Measurements from ENCODE around the gene SMG6.
A peak's percentile ranks its signal among the peaks of the same experiment; 100 is the strongest.
"Not testable (repeated sequence)": the region's sequence is repeated elsewhere in the genome, so short reads cannot be mapped to it uniquely, and the experiment has no call there.

The SMG6 gene

GRCh38 chr17:2202996-2203575 is 100.5 kb downstream of the SMG6 start:
- DNase-seq (ENCODE audit: low read depth): no peak

GRCh38 chr17:2202302-2202995 is 101.1 kb downstream of the SMG6 start:
- no peak for DNase-seq (ENCODE audit: low read depth)

GRCh38 chr17:2199386-2199785 is 104.2 kb downstream of the SMG6 start:
- DNase-seq (ENCODE audit: low read depth): not testable (repeated sequence)

- no peak for DNase-seq (ENCODE audit: low read depth)
Observed at GRCh38 chr17:2198927-2199326, 104.7 kb downstream of the SMG6 start.

- DNase-seq (ENCODE audit: low read depth): no peak
Observed at GRCh38 chr17:2197271-2197670, 106.3 kb downstream of the SMG6 start.

GRCh38 chr17:2195729-2196128 is 107.9 kb downstream of the SMG6 start:
- DNase-seq (ENCODE audit: low read depth): peak; percentile 66

- no peak for DNase-seq (ENCODE audit: low read depth)
Observed at GRCh38 chr17:2194889-2195335, 108.7 kb downstream of the SMG6 start.

- peak; percentile 56 for DNase-seq (ENCODE audit: low read depth)
Observed at GRCh38 chr17:2192367-2193057, 111.1 kb downstream of the SMG6 start.

- DNase-seq (ENCODE audit: low read depth): no peak
Observed at GRCh38 chr17:2191785-2192184, 111.8 kb downstream of the SMG6 start.

GRCh38 chr17:2191227-2191626 is 112.4 kb downstream of the SMG6 start:
- no peak for DNase-seq (ENCODE audit: low read depth)

- no peak for DNase-seq (ENCODE audit: low read depth)
Observed at GRCh38 chr17:2190014-2190413, 113.6 kb downstream of the SMG6 start.

- DNase-seq (ENCODE audit: low read depth): no peak
Observed at GRCh38 chr17:2188971-2189630, 114.5 kb downstream of the SMG6 start.

GRCh38 chr17:2187758-2188157 is 115.8 kb downstream of the SMG6 start:
- DNase-seq (ENCODE audit: low read depth): no peak

GRCh38 chr17:2186937-2187336 is 116.6 kb downstream of the SMG6 start:
- DNase-seq (ENCODE audit: low read depth): no peak

- no peak for DNase-seq (ENCODE audit: low read depth)
Observed at GRCh38 chr17:2184993-2185931, 118.3 kb downstream of the SMG6 start.

- no peak for DNase-seq (ENCODE audit: low read depth)
Observed at GRCh38 chr17:2183346-2183745, 120.2 kb downstream of the SMG6 start.

- no peak for DNase-seq (ENCODE audit: low read depth)
Observed at GRCh38 chr17:2181897-2182448, 121.6 kb downstream of the SMG6 start.

GRCh38 chr17:2181206-2181896 is 122.2 kb downstream of the SMG6 start:
- DNase-seq (ENCODE audit: low read depth): no peak

GRCh38 chr17:2180768-2181167 is 122.8 kb downstream of the SMG6 start:
- DNase-seq (ENCODE audit: low read depth): no peak

GRCh38 chr17:2179615-2180295 is 123.8 kb downstream of the SMG6 start:
- DNase-seq (ENCODE audit: low read depth): no peak
